Stimulated activated naive CD8-positive, alpha-beta T cell treated with anti-CD3 and anti-CD28 coated beads, Interleukin-15, amount 100 ng/mL, for 72 hours (primary cell): Measurements from ENCODE around the gene SLIT3.

ENCODE experiments used
- ATAC-seq: fragments of 150-1000 bp; cut with Tn5 transposase; 2 replicates; pipeline ENCODE4 v1.10.0; 2021; ENCODE audit warnings: mild to moderate bottlenecking, moderate library complexity
- DNase-seq, 2 donors: peaks; one replicate each; pipeline ENCODE4 v3.0.0; 2021 to 2022
- H3K27ac Mint-ChIP-seq, 2 donors: one replicate each; pipeline ENCODE4 v1.8.0; 2022; ENCODE audit warnings: mild to moderate bottlenecking in 2 of 2, mixed read lengths in 2 of 2, moderate library complexity in 2 of 2
- H3K27me3 Mint-ChIP-seq: one replicate; pipeline ENCODE4 v1.8.0; 2022; ENCODE audit warnings: mixed read lengths
- H3K4me1 Mint-ChIP-seq: one replicate; pipeline ENCODE4 v1.8.0; 2022; ENCODE audit warnings: mild to moderate bottlenecking, mixed read lengths
- H3K4me3 Mint-ChIP-seq, 2 donors: one replicate each; pipeline ENCODE4 v1.8.0; 2022; ENCODE audit warnings: mild to moderate bottlenecking in 2 of 2, mixed read lengths in 2 of 2, moderate library complexity in 1 of 2
- H3K9me3 Mint-ChIP-seq, 2 donors: one replicate each; pipeline ENCODE4 v1.8.0; 2022; ENCODE audit warnings: mixed read lengths in 2 of 2

The SLIT3 gene

GRCh38 chr5:168953351-168953750, 347.6 kb downstream of the SLIT3 start:
- Mint-ChIP-seq H3K4me1 (no peaks in the 10 kb centered on the region), H3K4me3 (no peak overlapping the region), H3K9me3 (no peaks in the 10 kb centered on the region), H3K27me3 (no peaks in the 10 kb centered on the region), H3K27ac (no peak overlapping the region)
- ATAC-seq (no peak), DNase-seq (no peak)

GRCh38 chr5:168952196-168952595, 348.7 kb downstream of the SLIT3 start:
- Mint-ChIP-seq H3K4me1 (peaks cover 4% of the 10 kb centered on the region), H3K27me3 (no peaks in the 10 kb centered on the region), H3K9me3 (no peaks in the 10 kb centered on the region), H3K4me3 (no peak overlapping the region), H3K27ac (no peak overlapping the region)
- DNase-seq (no peak), ATAC-seq (no peak)

- Mint-ChIP-seq H3K4me1 (peaks cover 7% of the 10 kb centered on the region), H3K27me3 (no peaks in the 10 kb centered on the region), H3K27ac (no peak overlapping the region), H3K4me3 (no peak overlapping the region), H3K9me3 (no peaks in the 10 kb centered on the region)
- DNase-seq (no peak), ATAC-seq (no peak)
These were observed 349.2 kb downstream of the SLIT3 start for GRCh38 chr5:168951769-168952168.

GRCh38 chr5:168951356-168951755, 349.6 kb downstream of the SLIT3 start:
- Mint-ChIP-seq H3K4me3 (no peak overlapping the region), H3K4me1 (peaks cover 7% of the 10 kb centered on the region)

GRCh38 chr5:168950241-168950951, 350.5 kb downstream of the SLIT3 start:
- DNase-seq, result no peak
- peak; percentile 74 for ATAC-seq
- no peaks in the 10 kb centered on the region for H3K9me3 Mint-ChIP-seq
- H3K4me1 Mint-ChIP-seq, result peaks cover 7% of the 10 kb centered on the region
- no peaks in the 10 kb centered on the region for H3K27me3 Mint-ChIP-seq
- no peak overlapping the region for H3K27ac Mint-ChIP-seq
- no peak overlapping the region for H3K4me3 Mint-ChIP-seq

More at GRCh38 chr5:168951356-168951755, 349.6 kb downstream of the SLIT3 start:
- Mint-ChIP-seq H3K9me3 (no peaks in the 10 kb centered on the region), H3K27me3 (no peaks in the 10 kb centered on the region), H3K27ac (no peak overlapping the region)
- no peak for DNase-seq
- no peak for ATAC-seq

GRCh38 chr5:168948746-168949145, 352.2 kb downstream of the SLIT3 start:
- H3K4me1 Mint-ChIP-seq, result peaks cover 7% of the 10 kb centered on the region
- no peaks in the 10 kb centered on the region for H3K9me3 Mint-ChIP-seq
- no peaks in the 10 kb centered on the region for H3K27me3 Mint-ChIP-seq
- ATAC-seq (no peak), DNase-seq (no peak)
- H3K4me3 Mint-ChIP-seq, result no peak overlapping the region
- H3K27ac Mint-ChIP-seq, result no peak overlapping the region

- peak; percentile 27 to 36 for DNase-seq
- H3K4me3 Mint-ChIP-seq, result no peak overlapping the region
These were observed 353.6 kb downstream of the SLIT3 start for GRCh38 chr5:168947212-168947868.

GRCh38 chr5:168946363-168946762, 354.6 kb downstream of the SLIT3 start:
- no peak for ATAC-seq

More at GRCh38 chr5:168947212-168947868, 353.6 kb downstream of the SLIT3 start:
- no peaks in the 10 kb centered on the region for H3K27me3 Mint-ChIP-seq
- ATAC-seq, result peak; percentile 46
- H3K27ac Mint-ChIP-seq, result no peak overlapping the region
- peaks cover 7% of the 10 kb centered on the region for H3K4me1 Mint-ChIP-seq
- H3K9me3 Mint-ChIP-seq, result no peaks in the 10 kb centered on the region

GRCh38 chr5:168944004-168944403, 356.9 kb downstream of the SLIT3 start:
- no peak overlapping the region for H3K27ac Mint-ChIP-seq
- no peak overlapping the region for H3K4me3 Mint-ChIP-seq
- H3K27me3 Mint-ChIP-seq, result peaks cover 6% of the 10 kb centered on the region
- H3K4me1 Mint-ChIP-seq, result peaks cover 7% of the 10 kb centered on the region
- ATAC-seq (no peak), DNase-seq (no peak)
- H3K9me3 Mint-ChIP-seq, result no peaks in the 10 kb centered on the region

More at GRCh38 chr5:168946363-168946762, 354.6 kb downstream of the SLIT3 start:
- H3K27me3 Mint-ChIP-seq, result no peaks in the 10 kb centered on the region
- no peaks in the 10 kb centered on the region for H3K9me3 Mint-ChIP-seq
- no peak for DNase-seq
- H3K4me1 Mint-ChIP-seq, result peaks cover 7% of the 10 kb centered on the region
- H3K27ac Mint-ChIP-seq, result no peak overlapping the region
- no peak overlapping the region for H3K4me3 Mint-ChIP-seq

GRCh38 chr5:168943091-168943884, 357.7 kb downstream of the SLIT3 start:
- Mint-ChIP-seq H3K27ac (no peak overlapping the region), H3K4me1 (peaks cover 7% of the 10 kb centered on the region), H3K9me3 (no peaks in the 10 kb centered on the region), H3K27me3 (peaks cover 6% of the 10 kb centered on the region), H3K4me3 (no peak overlapping the region)
- DNase-seq (no peak), ATAC-seq (no peak)

GRCh38 chr5:168941901-168942300, 359.0 kb downstream of the SLIT3 start:
- no peak for ATAC-seq
- no peak for DNase-seq
- Mint-ChIP-seq H3K9me3 (no peaks in the 10 kb centered on the region), H3K27me3 (peaks cover 6% of the 10 kb centered on the region), H3K4me1 (peaks cover under 1% of the 10 kb centered on the region), H3K4me3 (no peak overlapping the region), H3K27ac (no peak overlapping the region)

- no peaks in the 10 kb centered on the region for H3K9me3 Mint-ChIP-seq
- ATAC-seq (no peak), DNase-seq (no peak)
- H3K4me1 Mint-ChIP-seq, result no peaks in the 10 kb centered on the region
- peaks cover 6% of the 10 kb centered on the region for H3K27me3 Mint-ChIP-seq
- no peak overlapping the region for H3K27ac Mint-ChIP-seq
- H3K4me3 Mint-ChIP-seq, result no peak overlapping the region
These were observed 360.2 kb downstream of the SLIT3 start for GRCh38 chr5:168940712-168941111.

GRCh38 chr5:168939887-168940544, 360.9 kb downstream of the SLIT3 start:
- Mint-ChIP-seq H3K9me3 (no peaks in the 10 kb centered on the region), H3K4me1 (no peaks in the 10 kb centered on the region), H3K4me3 (no peak overlapping the region), H3K27me3 (peaks cover 6% of the 10 kb centered on the region), H3K27ac (no peak overlapping the region)
- no peak for DNase-seq
- no peak for ATAC-seq

- H3K27ac Mint-ChIP-seq, result no peak overlapping the region
- H3K4me1 Mint-ChIP-seq, result no peaks in the 10 kb centered on the region
- peaks cover 6% of the 10 kb centered on the region for H3K27me3 Mint-ChIP-seq
- no peak for DNase-seq
- ATAC-seq, result no peak
- no peaks in the 10 kb centered on the region for H3K9me3 Mint-ChIP-seq
- H3K4me3 Mint-ChIP-seq, result no peak overlapping the region
These were observed 361.7 kb downstream of the SLIT3 start for GRCh38 chr5:168939156-168939800.

GRCh38 chr5:168936511-168936910, 364.4 kb downstream of the SLIT3 start:
- H3K9me3 Mint-ChIP-seq, result no peaks in the 10 kb centered on the region
- H3K27me3 Mint-ChIP-seq, result peaks cover 22% of the 10 kb centered on the region
- H3K4me1 Mint-ChIP-seq, result no peaks in the 10 kb centered on the region

More at GRCh38 chr5:168936511-168936910, 364.4 kb downstream of the SLIT3 start:
- H3K4me3 Mint-ChIP-seq, result no peak overlapping the region
- no peak for ATAC-seq
- DNase-seq, result no peak
- H3K27ac Mint-ChIP-seq, result no peak overlapping the region
